RCC 7860 (cell line): ENCODE data around the gene DOC2A.
"Not testable (repeated sequence)": the region's sequence is repeated elsewhere in the genome, so short reads cannot be mapped to it uniquely, and the experiment has no call there.

Experiments used
- DNase-seq: peaks from one replicate; pipeline ENCODE4 v3.0.0-alpha.2; 2015; ENCODE audit warnings: low spot score
- FAIRE-seq: peaks from 2 replicates; lab custom pipeline; 2012; peaks lifted over from hg19 to GRCh38; lab: Jason Lieb, UNC

The DOC2A gene

DNA sequence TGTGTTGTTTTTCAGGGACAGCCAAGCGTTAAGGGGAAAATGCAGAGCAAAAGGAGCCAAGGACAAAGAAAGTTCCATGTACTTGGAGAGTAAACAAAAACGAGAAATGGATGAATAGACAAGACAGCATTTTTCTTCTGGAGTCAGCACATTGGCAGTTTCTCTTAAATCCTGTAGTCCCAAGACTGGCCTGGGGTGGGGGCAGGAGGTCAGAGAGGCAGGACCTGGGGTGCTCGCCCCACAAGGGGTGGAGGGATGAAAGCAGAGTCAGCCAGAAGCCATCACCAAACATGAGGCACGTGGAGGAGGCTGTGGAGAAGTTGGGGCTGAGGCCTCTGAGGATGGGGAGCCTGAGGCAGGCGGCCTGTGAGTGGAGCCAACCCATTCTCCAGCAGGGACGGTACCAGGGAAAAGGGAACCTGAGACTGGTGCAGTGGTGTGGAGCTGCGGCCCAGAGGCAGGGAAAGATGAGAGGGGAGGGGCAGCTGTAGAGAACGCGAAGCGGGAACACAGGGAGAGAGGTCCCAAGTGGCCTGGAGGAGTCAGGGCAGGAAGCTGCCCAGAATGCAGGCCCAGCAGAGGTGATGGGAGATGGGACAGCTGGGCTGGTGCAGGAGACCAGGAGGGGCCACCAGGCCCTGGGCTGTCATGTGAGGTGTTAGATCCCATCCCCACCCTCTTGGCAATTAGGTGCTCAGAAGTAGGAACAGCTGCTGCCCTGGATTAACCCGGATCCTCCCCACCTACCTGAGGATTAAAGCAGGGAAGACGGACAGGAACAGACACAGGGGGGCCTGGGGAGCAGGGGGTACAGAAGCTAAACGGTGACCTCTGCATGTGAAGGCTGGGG is 17.0 kb upstream of the DOC2A start:
- FAIRE-seq, result no peak
- DNase-seq, result no peak

DNA sequence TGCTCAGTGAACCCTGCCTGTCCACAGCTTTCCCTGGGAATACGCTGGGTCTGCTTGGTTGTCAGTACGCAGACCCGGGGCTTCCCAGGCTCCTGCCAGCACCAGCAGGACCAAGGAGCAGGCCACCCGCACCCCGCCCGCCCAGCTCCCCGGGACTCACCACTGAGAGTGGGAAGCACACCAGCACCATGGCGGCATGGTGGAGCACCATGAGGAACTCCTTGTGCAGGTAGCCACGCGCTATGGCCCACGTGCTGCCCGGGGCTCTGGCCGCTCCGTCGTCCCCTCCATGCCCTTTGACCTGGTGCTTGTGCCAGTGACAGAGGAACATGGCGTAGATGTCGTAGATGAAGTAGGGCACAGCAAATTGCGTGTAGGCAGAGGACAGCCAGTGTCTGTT is 15.6 kb upstream of the DOC2A start:
- DNase-seq (no peak), FAIRE-seq (no peak)

DNA sequence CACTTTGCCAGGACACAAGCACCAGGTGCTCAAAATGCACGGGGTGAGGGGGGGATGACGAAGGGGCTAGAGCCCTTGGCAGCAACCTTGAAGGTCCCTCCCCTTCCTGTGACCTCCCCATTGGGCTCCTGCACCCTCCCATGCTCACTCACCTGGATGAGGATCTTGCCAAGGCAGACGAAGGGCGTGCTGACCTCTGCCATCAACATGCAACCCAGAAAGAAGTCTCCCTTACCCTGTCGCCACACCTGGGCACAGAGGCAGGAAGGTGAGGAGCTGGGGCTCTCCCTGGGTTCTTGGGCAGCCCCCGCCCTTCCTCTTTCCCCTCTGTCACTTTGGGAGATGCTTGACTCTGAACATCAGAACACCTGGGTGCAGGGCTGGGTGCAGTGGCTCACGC is 14.7 kb upstream of the DOC2A start:
- DNase-seq, result no peak
- no peak for FAIRE-seq

DNA sequence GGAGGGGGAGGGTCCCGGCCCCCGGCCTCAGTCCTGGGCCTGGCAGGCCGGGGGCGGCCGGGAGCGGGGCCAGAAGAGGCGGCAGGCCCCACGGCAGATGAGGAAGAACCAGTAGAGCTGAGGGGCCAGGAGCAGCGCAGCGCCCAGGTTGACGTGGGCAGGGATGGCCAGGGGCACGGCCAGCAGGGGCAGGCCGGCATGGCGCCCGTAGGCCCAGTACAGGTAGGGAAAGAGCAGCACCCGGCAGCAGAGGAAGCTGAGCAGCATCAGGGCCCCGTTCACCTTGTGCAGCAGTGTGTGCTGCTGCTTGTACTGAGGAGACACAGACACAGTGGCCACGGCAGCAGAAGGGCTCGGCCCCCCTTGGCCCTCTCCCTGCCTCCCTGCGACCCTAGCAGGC is 14.3 kb upstream of the DOC2A start:
- FAIRE-seq, result no peak
- no peak for DNase-seq

GRCh38 chr16:30024451-30024850 is 13.6 kb upstream of the DOC2A start:
- DNase-seq (no peak), FAIRE-seq (no peak)

- no peak for DNase-seq
- no peak for FAIRE-seq
Observed at GRCh38 chr16:30023586-30023985, 12.8 kb upstream of the DOC2A start.

- FAIRE-seq (no peak), DNase-seq (no peak)
Observed at GRCh38 chr16:30022887-30023286, 12.1 kb upstream of the DOC2A start, which contains the start of gene C16orf92. C16orf92 (plus strand) TSS chr16:30023198; CDS start chr16:30023341, 143 bp downstream.

GRCh38 chr16:30018731-30019158 is 7.9 kb upstream of the DOC2A start:
- peak; percentile 90 for DNase-seq
- peak; percentile 73 for FAIRE-seq

DNA sequence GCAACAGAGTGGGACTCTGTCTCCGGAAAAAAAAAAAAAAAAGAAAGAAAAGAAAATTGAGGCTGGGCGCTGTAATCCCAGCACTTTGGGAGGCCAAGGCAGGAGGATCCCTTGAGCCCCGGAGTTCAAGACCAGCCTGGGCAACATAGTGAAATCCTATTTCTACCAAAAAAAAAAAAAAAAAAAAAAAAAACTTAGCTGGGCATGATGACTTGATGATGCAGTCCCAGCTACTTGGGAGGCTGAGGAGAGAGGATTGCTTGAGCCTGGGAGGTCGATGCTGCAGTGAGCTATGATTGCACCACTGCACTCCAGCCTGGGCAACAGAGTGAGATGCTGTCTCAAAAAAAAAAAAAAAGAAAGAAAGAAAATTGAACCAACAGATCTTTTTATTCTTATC is 7.1 kb upstream of the DOC2A start:
- not testable (repeated sequence) for DNase-seq, FAIRE-seq

- FAIRE-seq (no peak), DNase-seq (no peak)
Observed at GRCh38 chr16:30017277-30017656, 6.4 kb upstream of the DOC2A start.

GRCh38 chr16:30016555-30017276 is 5.9 kb upstream of the DOC2A start:
- DNase-seq, result no peak
- no peak for FAIRE-seq

- DNase-seq, FAIRE-seq: not testable (repeated sequence)
Observed at GRCh38 chr16:30015450-30015849, 4.6 kb upstream of the DOC2A start.

DNA sequence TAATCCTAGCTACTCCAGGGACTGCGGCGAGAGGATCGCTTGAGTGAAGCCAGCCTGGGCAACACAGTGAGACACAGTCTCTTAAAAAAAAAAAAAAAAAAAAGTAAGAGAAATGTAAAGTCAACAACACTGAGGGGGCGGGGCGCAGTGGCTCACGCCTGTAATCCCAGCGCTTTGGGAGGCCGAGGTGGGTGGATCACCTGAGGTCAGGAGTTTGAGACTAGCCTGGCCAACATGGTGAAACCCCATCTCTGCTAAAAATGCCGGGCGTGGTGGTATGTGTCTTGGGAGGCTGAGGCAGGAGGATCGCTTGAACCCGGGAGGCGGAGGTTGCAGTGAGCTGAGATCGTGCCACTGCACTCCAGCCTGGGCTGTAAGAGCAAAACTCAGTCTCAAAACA is 1.8 kb upstream of the DOC2A start:
- DNase-seq, FAIRE-seq: not testable (repeated sequence)

DNA sequence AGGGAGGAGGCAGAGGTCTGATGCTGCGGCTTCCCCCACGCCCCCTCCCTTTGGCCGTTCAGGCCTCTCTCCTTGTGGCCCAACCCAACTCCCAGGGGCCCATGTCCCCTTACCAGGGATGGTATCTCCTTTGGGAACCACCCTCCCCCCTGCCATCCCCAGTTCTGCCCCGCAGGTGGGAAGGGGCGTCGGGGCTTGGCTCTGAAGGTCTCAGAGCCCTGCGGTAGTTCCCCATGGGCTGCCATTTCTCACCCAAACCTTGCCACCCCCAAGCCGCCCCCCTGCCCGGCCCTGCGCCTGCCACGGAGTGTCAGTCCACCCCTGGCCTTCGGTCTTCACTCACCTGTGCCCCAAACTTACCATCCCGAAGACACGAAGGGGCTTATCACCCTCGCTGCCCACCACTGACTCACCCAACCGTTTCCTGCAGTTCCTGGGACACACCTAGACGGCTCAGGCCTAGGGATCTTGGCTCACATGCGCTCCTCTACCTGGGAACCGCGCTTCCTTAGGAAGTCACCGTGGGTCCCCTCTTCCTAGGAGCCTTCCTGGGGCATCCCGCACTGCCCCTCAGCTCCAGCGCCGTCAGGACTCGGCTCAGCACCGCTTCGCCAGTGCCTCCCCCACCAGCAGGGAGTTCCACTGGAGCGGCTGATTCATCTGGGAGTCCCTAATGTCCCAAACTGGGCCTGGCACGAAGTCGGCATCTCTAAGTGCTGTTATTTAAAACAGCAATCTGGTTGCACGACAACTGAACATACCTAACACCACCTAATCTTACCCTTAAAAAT is 1.1 kb upstream of the DOC2A start:
- DNase-seq (no peak), FAIRE-seq (no peak)

GRCh38 chr16:30009990-30010843 is 610 bp downstream of the DOC2A start:
- FAIRE-seq, result no peak

GRCh38 chr16:30009085-30009862 is 1.6 kb downstream of the DOC2A start:
- no peak for FAIRE-seq
- no peak for DNase-seq

More at GRCh38 chr16:30009990-30010843, 610 bp downstream of the DOC2A start:
- no peak for DNase-seq

GRCh38 chr16:30007378-30007895 is 3.4 kb downstream of the DOC2A start:
- DNase-seq, result no peak
- FAIRE-seq, result no peak

DNA sequence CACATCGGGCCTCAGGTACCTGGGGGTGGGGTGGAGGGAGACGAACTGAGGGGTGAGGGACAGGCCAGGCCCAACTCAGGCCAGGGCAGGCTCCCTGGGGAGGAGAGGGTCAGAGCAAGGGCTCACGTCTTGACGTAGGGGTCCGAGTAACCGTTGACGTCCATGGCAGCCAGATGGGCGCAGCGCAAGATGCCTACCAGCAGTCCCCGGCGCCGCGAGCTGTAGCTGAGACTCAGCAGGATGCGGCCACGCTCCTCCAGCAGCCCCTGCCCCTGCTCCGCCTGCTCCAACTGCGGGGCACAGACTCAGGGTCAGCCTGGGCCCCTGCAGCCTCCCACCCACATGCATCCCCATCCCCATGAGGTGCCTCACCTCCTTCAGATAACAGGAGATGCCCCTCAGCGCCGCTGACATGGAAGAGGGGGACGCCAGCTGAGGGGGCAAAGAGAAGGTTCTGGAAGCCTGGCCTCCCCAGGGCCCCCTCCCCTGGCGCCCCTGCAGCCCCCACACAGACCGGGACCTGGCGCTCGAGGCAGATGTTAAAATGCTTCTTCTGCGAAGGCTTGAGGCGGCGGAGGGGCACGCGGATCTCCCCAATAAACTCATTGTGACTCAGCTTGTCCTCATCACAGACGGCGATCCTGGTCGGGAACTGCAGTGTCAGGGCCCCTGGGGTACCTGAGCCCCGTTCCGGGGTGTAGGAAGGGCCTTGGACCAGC is 4.0 kb downstream of the DOC2A start:
- no peak for DNase-seq
- no peak for FAIRE-seq

DNA sequence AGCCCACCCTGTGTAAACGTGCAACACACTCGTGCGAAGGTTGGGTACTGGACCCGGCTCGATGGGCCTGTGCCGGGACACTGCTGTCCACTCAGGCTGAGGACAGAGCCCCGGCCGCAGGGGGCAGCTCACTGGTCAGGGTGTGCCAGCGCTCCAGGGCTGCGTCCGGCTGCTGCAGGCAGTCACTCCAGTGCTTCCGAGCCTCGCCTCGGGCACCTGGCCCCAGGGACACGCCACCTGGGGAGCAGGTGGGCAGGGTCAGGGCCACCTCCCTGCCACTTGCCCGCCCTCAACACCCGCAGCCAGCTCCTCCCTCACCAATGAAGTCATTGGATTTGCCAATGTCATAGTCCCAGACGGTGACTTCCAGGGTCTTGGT is 4.7 kb downstream of the DOC2A start:
- DNase-seq, result no peak
- FAIRE-seq, result no peak
